22Rv1 (cell line): ENCODE data around the gene COL5A1.

Experiments used
- CTCF ChIP-seq: fragments of 450-650 bp; IDR thresholded peaks from 2 replicates; pipeline ENCODE4 v1.5.1; 2017; ENCODE audit warnings: mild to moderate bottlenecking
- ZFX ChIP-seq: fragments of 450-650 bp; IDR thresholded peaks from 2 replicates; pipeline ENCODE4 v1.6.1; 2017; ENCODE audit warnings: antibody characterized with exemption, borderline replicate concordance

GRCh38 chr9:134716067-134716466 lies 74.5 kb downstream of the COL5A1 start:
- no peak for TF ChIP-seq CTCF
- no peak for TF ChIP-seq ZFX
